Subcutaneous adipose tissue (tissue), 4 donors: ENCODE data around the gene ARIH1. TPM values are rescaled to one million over a fixed set of nuclear protein-coding genes. Genes with fewer than 3 reads are reported as not detected.

Source experiments
- CTCF ChIP-seq: fragments of 450-650 bp; IDR thresholded peaks from one replicate; pipeline ENCODE4 v1.5.1; 2016; ENCODE audit warnings: low read depth, mild to moderate bottlenecking, control low read depth, antibody characterized with exemption, moderate library complexity
- total RNA-seq, 4 donors: library from RNA; depleted of rRNA; stranded (reverse); fragments of >200 nt; gene quantifications; one replicate each; pipeline ENCODE4 v1.1.0, GENCODE V29; 2016

ARIH1 gene, protein sequence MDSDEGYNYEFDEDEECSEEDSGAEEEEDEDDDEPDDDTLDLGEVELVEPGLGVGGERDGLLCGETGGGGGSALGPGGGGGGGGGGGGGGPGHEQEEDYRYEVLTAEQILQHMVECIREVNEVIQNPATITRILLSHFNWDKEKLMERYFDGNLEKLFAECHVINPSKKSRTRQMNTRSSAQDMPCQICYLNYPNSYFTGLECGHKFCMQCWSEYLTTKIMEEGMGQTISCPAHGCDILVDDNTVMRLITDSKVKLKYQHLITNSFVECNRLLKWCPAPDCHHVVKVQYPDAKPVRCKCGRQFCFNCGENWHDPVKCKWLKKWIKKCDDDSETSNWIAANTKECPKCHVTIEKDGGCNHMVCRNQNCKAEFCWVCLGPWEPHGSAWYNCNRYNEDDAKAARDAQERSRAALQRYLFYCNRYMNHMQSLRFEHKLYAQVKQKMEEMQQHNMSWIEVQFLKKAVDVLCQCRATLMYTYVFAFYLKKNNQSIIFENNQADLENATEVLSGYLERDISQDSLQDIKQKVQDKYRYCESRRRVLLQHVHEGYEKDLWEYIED
- 10 to 100 TPM; 44.5 to 91.0 (median 56.5) TPM for total RNA-seq

- TF ChIP-seq CTCF: no peak
Observed at GRCh38 chr15:72473614-72474465, at the start of gene ARIH1. TSS of gene ARIH1 (plus strand) at chr15:72474330. CDS start at chr15:72474640, 310 bp downstream.

GRCh38 chr15:72426753-72427152 lies 47.4 kb upstream of the ARIH1 start:
- no peak for TF ChIP-seq CTCF

DNA sequence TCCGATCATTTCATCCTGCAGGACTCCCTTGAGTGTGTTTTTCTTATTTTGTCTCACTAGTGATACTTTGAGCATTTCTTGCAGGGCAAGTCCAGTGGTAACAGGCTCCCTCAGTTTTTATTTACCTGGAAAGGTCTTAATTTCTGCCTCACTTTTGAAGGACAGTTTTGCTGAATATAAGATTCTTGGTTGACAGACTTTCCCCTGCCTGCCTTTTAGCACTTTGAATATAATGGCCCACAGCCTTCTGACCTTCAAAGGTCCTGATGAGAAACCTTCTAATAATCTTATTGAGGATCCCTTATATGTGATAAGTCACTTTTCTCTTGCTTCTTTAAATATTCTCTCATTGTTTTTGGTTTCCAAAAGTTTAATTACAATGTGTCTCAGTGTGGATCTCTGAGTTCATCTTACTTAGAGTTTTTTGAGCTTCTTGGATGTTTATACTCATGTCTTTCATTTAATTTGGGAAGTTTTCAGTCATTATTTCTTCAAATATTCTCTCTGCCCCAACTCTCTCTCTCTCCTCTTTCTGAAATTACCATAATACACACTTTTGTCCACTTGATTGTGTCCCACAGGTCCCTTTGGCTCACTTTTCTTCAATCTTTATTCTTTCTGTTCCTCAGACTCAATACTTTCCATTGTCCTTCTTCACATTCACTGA lies 36.3 kb upstream of the ARIH1 start:
- TF ChIP-seq CTCF: no peak

DNA sequence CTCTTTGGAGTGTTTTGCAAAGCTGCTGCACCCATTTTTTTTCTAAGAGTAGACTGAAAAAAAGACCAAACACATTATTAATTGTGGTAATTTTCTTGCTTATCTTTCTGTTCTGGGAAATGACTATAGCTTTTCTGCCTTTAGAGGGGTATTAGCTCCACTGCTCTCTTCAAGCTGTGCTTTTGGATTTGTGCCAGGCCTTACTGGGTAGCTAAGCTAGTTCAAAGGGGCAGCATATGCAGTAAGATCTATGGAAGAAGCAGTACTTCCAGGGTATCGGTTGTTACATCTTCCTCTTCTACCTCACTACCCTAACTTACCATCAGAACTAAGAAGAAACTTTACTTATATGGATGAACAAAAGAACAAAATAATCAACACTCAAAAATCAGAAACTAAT lies 28.7 kb upstream of the ARIH1 start:
- TF ChIP-seq CTCF: no peak

GRCh38 chr15:72450805-72451204 lies 23.3 kb upstream of the ARIH1 start:
- no peak for TF ChIP-seq CTCF

GRCh38 chr15:72451224-72451623 lies 22.9 kb upstream of the ARIH1 start:
- TF ChIP-seq CTCF: no peak
